MCF 10A (cell line): ENCODE measurements around the gene MRPL37. TPM values are rescaled to one million over a fixed set of nuclear protein-coding genes. Genes with fewer than 3 reads are reported as not detected.
A peak's percentile ranks its signal among the peaks of the same experiment; 100 is the strongest.

Experiments
- BruUV-seq: library from RNA; stranded (reverse); fragments of 400-500 nt; replicated peaks from 2 replicates; lab custom pipeline; 2021; lab: Mats Ljungman, UMichigan
- CTCF ChIA-PET: fragments of 300-600 bp; sonication (Branson Sonifier 250); formaldehyde crosslinking; extraction: SDS; loops from one replicate; lab custom pipeline; 2021; ENCODE audit warnings: antibody characterized with exemption, inconsistent platforms; lab: Yijun Ruan, JAX
- POLR2A ChIA-PET: fragments of 300-600, 350-650 bp; sonication (Branson Sonifier 250); formaldehyde crosslinking; extraction: SDS; loops from one replicate; lab custom pipeline; 2020; ENCODE audit warnings: antibody characterized with exemption, inconsistent platforms; lab: Yijun Ruan, JAX
- DNase-seq: peaks from one replicate; pipeline ENCODE4 v3.0.0-alpha.2; 2018; ENCODE audit not compliant: unreplicated experiment
- H3K27ac Mint-ChIP-seq: one replicate; pipeline ENCODE4 v1.8.0; 2022; ENCODE audit warnings: mild to moderate bottlenecking, low read depth, mixed read lengths; ENCODE audit not compliant: unreplicated experiment
- H3K27me3 Mint-ChIP-seq: one replicate; pipeline ENCODE4 v1.8.0; 2022; ENCODE audit warnings: mixed read lengths; ENCODE audit not compliant: insufficient read depth, unreplicated experiment
- H3K36me3 Mint-ChIP-seq: one replicate; pipeline ENCODE4 v1.8.0; 2022; ENCODE audit warnings: mild to moderate bottlenecking, moderate library complexity, mixed read lengths; ENCODE audit not compliant: insufficient read depth, unreplicated experiment
- H3K4me1 Mint-ChIP-seq: one replicate; pipeline ENCODE4 v1.8.0; 2022; ENCODE audit warnings: mixed read lengths; ENCODE audit not compliant: insufficient read depth, unreplicated experiment
- H3K4me3 Mint-ChIP-seq: one replicate; pipeline ENCODE4 v1.8.0; 2022; ENCODE audit warnings: mild to moderate bottlenecking, moderate library complexity, mixed read lengths; ENCODE audit not compliant: unreplicated experiment
- H3K9me3 Mint-ChIP-seq: one replicate; pipeline ENCODE4 v1.8.0; 2022; ENCODE audit warnings: mixed read lengths; ENCODE audit not compliant: unreplicated experiment
- CTCF ChIP-seq: fragments of 200-600 bp; IDR thresholded peaks from one replicate; pipeline ENCODE4 v1.8.0; 2022; ENCODE audit warnings: antibody characterized with exemption, mild to moderate bottlenecking; ENCODE audit not compliant: unreplicated experiment
- intact Hi-C: fragments of 100-400 bp; cut with micrococcal nuclease; formaldehyde crosslinking; loops from 2 replicates; pipeline ENCODE4 v1.14.1; 2022
- total RNA-seq: library from RNA; stranded (reverse); gene quantifications from 2 replicates; pipeline ENCODE4 v1.2.3, GENCODE V29; 2022

The MRPL37 gene
- total RNA-seq, 1 experiment from 2014 or later, result 128 TPM

DNA sequence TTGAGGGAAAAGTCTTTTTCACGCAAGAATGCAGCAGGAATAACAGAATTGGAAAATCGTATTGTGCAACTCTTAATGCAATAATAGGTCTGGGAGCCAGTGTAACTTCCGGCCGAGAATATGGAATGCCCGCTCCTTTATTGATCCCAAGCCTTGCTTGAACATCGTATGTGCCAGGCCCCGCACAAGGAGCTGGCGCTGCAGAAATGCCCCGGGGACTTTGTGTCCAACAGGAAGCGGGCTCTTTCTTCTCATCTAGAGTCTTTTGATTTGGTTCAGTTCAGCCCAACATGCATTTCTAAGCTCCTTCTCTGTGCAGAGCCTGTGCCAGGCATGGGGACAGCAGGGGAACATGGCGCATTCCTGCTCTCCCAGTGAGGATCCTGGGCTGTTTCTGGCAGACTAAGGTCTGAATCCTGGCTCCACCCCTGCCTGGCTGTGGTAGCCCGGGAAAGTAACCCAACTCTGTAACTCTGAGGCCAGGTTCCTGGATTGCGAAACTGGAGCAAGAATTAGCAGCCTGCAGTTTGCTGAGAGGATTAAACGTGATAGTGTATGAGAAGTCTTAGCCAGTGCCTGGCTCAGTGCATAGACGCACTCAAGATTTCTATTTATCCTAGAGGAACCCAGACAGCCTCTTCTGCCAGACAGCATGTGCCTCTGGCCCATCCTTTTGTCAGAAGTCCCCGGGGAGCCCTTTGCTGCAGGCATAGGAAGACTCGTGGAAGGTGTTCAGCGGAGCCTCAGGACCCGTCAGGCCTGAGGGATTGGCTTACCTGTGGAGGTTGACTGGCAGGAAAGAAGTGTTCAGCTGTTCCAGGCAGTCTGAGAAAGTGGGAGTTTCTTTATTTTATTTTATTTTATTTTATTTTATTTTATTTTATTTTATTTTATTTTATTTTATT lies 46.2 kb upstream of the MRPL37 start:
- CTCF ChIA-PET, result interaction anchor here (0.6 kb wide), 1 partner anchor 241 kb away, joined by 4 read pairs; no protein-coding TSS in a partner anchor
- BruUV-seq, result no TSS peak
- Mint-ChIP-seq H3K27me3 (no peaks in the 10 kb centered on the region), H3K4me3 (no peak overlapping the region), H3K36me3 (no peaks in the 10 kb centered on the region), H3K9me3 (no peaks in the 10 kb centered on the region), H3K4me1 (peaks cover 30% of the 10 kb centered on the region), H3K27ac (no peak overlapping the region)
- POLR2A ChIA-PET, result interaction anchor here (0.6 to 2.0 kb wide), 3 partner anchors 21 to 733 kb away, joined by 3 to 9 read pairs (median 3); partner anchors contain the start of genes CYB5RL and MRPL37
- TF ChIP-seq CTCF, result no peak
- peak; percentile 88 for DNase-seq
- intact Hi-C loops, result no loop called here

- H3K27me3 Mint-ChIP-seq, result no peaks in the 10 kb centered on the region
- no TSS peak for BruUV-seq
- no peak overlapping the region for H3K27ac Mint-ChIP-seq
- ChIA-PET CTCF (no interaction called here), POLR2A (no interaction called here)
- intact Hi-C loops, result no loop called here
- peaks cover 33% of the 10 kb centered on the region for H3K4me1 Mint-ChIP-seq
- H3K4me3 Mint-ChIP-seq, result no peak overlapping the region
- no peaks in the 10 kb centered on the region for H3K36me3 Mint-ChIP-seq
- no peak for DNase-seq
- no peaks in the 10 kb centered on the region for H3K9me3 Mint-ChIP-seq
- no peak for TF ChIP-seq CTCF
These were observed 43.8 kb upstream of the MRPL37 start for GRCh38 chr1:54156201-54156600.

- H3K9me3 Mint-ChIP-seq, result no peaks in the 10 kb centered on the region
- no peak overlapping the region for H3K27ac Mint-ChIP-seq
- H3K4me1 Mint-ChIP-seq, result peaks cover 33% of the 10 kb centered on the region
- no peak for TF ChIP-seq CTCF
- H3K27me3 Mint-ChIP-seq, result no peaks in the 10 kb centered on the region
- no peak for DNase-seq
- POLR2A ChIA-PET, result no interaction called here
- CTCF ChIA-PET, result no interaction called here
- no peak overlapping the region for H3K4me3 Mint-ChIP-seq
- BruUV-seq, result no TSS peak
- no peaks in the 10 kb centered on the region for H3K36me3 Mint-ChIP-seq
- intact Hi-C loops, result no loop called here
These were observed 43.0 kb upstream of the MRPL37 start for GRCh38 chr1:54156986-54157385.

- no peaks in the 10 kb centered on the region for H3K36me3 Mint-ChIP-seq
- no TSS peak for BruUV-seq
- no peak overlapping the region for H3K27ac Mint-ChIP-seq
- peaks cover 33% of the 10 kb centered on the region for H3K4me1 Mint-ChIP-seq
- intact Hi-C loops, result no loop called here
- H3K9me3 Mint-ChIP-seq, result no peaks in the 10 kb centered on the region
- ChIA-PET POLR2A (no interaction called here), CTCF (no interaction called here)
- no peak for DNase-seq
- TF ChIP-seq CTCF, result no peak
- no peaks in the 10 kb centered on the region for H3K27me3 Mint-ChIP-seq
- H3K4me3 Mint-ChIP-seq, result no peak overlapping the region
These were observed 42.6 kb upstream of the MRPL37 start for GRCh38 chr1:54157401-54157800.
